Neutrophil (primary cell): ENCODE data around the gene GATA5.
"Not testable (repeated sequence)": the region's sequence is repeated elsewhere in the genome, so short reads cannot be mapped to it uniquely, and the experiment has no call there.

ENCODE experiments used
- H3K27ac ChIP-seq: fragments of 200-600 bp; sonication (generic); 2 replicates; pipeline ENCODE4 v1.5.1; 2016; ENCODE audit warnings: mild to moderate bottlenecking, moderate library complexity
- H3K27me3 ChIP-seq: fragments of 200-600 bp; sonication (generic); 2 replicates; pipeline ENCODE4 v1.6.0; 2016; ENCODE audit warnings: mild to moderate bottlenecking
- H3K36me3 ChIP-seq: fragments of 200-600 bp; sonication (generic); 2 replicates; pipeline ENCODE4 v1.5.1; 2017
- H3K4me1 ChIP-seq, 2 experiments: fragments of 200-600 bp in 1 of 2; sonication (generic) in 1 of 2; 1 replicate in 1 of 2; 2 replicates in 1 of 2; pipeline versions ENCODE4 v1.5.1 to v1.6.1; 2013 to 2016; ENCODE audit warnings: low read depth in 1 of 2, low read length in 1 of 2, mild to moderate bottlenecking in 1 of 2, moderate library complexity in 1 of 2; ENCODE audit not compliant: control insufficient read depth in 1 of 2, insufficient read depth in 1 of 2
- H3K4me3 ChIP-seq, 2 experiments: fragments of 200-600 bp in 1 of 2; sonication (generic) in 1 of 2; 1 replicate in 1 of 2; 2 replicates in 1 of 2; pipeline ENCODE4 v1.5.1; 2013 to 2016; ENCODE audit warnings: low read depth in 1 of 2, low read length in 1 of 2, mild to moderate bottlenecking in 1 of 2, moderate library complexity in 1 of 2
- H3K9me3 ChIP-seq: fragments of 200-600 bp; sonication (generic); 2 replicates; pipeline ENCODE4 v1.5.1; 2016
- TF ChIP-seq, protein P1 (sequence below): fragments of 200-600 bp; sonication (generic); IDR thresholded peaks from 2 replicates; pipeline ENCODE4 v1.5.1; 2016; ENCODE audit warnings: antibody characterized with exemption

Gene GATA5

DNA sequence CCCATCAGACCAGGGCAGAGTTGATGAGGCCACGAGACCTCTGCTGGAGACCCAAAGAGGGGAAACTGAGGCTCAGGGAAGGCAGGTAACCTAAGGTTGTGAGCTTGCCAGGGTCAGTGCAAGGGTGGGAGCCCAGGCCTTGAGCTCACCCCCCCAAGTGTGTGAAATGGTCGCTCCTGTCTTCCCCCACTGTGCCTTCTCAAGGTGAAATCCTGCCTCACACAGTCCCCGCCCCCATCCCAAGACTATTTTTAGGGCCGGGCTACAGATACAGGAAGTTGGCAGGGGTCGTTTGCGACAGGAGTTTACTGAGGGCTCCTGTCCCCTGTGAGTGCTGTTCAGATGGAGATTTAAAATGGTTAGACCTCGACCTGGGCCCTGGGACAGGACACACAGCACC, 18.7 kb upstream of the GATA5 start:
- peaks cover 22% of the 10 kb centered on the region for H3K27me3 ChIP-seq
- no peaks in the 10 kb centered on the region for H3K4me1 ChIP-seq
- H3K4me3 ChIP-seq = no peak overlapping the region
- no peaks in the 10 kb centered on the region for H3K36me3 ChIP-seq
- H3K27ac ChIP-seq = no peak overlapping the region
- H3K9me3 ChIP-seq = no peaks in the 10 kb centered on the region
- TF ChIP-seq, protein P1, sequence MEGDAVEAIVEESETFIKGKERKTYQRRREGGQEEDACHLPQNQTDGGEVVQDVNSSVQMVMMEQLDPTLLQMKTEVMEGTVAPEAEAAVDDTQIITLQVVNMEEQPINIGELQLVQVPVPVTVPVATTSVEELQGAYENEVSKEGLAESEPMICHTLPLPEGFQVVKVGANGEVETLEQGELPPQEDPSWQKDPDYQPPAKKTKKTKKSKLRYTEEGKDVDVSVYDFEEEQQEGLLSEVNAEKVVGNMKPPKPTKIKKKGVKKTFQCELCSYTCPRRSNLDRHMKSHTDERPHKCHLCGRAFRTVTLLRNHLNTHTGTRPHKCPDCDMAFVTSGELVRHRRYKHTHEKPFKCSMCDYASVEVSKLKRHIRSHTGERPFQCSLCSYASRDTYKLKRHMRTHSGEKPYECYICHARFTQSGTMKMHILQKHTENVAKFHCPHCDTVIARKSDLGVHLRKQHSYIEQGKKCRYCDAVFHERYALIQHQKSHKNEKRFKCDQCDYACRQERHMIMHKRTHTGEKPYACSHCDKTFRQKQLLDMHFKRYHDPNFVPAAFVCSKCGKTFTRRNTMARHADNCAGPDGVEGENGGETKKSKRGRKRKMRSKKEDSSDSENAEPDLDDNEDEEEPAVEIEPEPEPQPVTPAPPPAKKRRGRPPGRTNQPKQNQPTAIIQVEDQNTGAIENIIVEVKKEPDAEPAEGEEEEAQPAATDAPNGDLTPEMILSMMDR = no peak

DNA sequence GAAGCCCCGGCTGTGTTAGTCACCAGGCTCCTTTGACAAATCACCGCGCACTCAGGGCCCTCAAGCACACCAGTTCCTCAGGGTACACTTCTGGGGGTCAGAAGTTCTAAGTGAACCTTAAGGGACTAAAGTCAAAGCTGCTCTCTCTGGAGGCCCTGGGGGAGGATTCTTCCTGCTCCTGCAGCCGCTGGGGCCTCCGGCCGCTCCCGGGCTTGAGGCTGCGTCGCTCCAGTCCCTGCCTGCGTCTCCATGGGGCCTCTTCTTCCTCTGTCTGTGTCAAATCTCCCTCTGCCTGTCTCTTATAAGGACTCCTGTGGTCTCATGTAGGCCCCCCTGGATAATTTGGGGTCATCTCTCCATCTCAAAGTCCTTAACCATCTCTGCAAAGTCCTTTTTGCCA, 18.1 kb upstream of the GATA5 start:
- TF ChIP-seq, protein P1 = no peak
- H3K9me3 ChIP-seq = no peaks in the 10 kb centered on the region
- no peak overlapping the region for H3K4me3 ChIP-seq
- peaks cover 24% of the 10 kb centered on the region for H3K27me3 ChIP-seq
- H3K4me1 ChIP-seq = no peaks in the 10 kb centered on the region
- H3K36me3 ChIP-seq = no peaks in the 10 kb centered on the region
- H3K27ac ChIP-seq = no peak overlapping the region

DNA sequence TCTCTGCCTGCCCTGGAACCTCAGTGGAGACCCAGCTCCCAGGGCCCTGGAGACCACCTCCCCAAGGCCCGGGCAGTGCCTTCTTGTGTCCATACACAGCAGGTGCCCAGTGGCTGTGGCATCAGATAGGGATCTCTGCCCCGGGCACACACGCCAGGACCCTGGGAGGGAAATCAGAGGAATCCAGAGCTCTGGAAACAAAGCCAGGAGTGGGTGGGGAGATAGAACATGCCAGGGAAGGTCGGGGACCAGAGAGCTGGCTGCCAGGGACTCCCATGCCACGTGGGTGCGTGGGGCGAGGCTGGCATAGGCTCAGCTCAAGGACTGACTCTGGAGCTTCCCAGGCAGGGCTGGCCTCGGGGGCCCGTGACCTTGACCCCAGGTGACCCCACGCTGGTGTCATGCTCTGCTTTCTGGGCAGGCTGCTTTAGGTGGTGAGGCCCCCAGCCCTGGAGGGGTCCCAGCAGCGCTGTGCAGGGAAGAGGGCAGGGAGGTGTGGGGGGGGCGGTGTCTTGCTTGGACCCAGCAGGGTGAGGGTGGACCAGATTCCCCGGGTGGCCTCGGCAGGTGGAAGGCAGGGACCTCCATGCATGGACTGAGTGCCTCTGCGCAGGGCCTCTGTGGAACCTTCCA, 17.6 kb upstream of the GATA5 start:
- Histone ChIP-seq H3K4me3 (no peak overlapping the region), H3K27ac (no peak overlapping the region), H3K36me3 (no peaks in the 10 kb centered on the region), H3K4me1 (no peaks in the 10 kb centered on the region), H3K27me3 (peaks cover 29% of the 10 kb centered on the region), H3K9me3 (no peaks in the 10 kb centered on the region)
- TF ChIP-seq, protein P1 = no peak

DNA sequence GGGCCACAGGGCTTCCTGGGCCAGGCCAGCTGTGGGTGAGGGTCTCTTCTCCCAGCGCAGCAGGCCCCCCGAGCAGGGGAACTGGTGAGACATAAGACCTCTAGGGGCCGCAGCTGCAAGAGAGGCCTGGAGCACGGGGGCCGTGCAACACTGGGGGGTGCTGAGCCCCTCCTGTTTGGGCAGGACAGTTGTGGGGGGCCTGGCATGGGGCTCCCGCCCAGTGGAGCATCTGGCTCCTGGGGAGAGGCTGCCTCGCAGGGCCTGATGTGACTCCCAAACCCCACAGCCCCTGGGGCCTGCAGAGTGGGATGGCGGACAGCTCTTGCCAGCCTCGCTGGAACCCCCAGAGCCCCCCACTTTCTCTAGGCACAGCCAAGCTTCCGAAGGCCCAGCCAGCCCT, 16.9 kb upstream of the GATA5 start:
- H3K36me3 ChIP-seq = no peaks in the 10 kb centered on the region

DNA sequence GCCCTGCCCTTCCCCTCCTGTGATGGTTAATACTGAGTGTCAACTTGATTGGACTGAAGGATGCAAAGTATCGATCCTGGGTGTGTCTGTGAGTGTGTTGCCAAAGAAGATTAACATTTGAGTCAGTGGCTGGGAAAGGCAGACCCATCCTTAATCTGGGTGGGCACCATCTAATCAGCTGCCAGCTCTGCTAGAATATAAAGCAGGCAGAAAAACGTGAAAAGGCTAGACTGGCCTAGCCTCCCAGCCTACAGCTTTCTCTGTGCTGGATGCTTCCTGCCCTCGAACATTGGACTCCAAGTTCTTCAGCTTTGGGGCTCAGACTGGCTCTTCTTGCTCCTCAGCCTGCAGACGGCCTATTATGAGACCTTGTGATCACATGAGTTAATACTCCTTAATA, 15.0 kb upstream of the GATA5 start:
- not testable (repeated sequence) for H3K36me3 ChIP-seq, H3K4me3 ChIP-seq, H3K27ac ChIP-seq, H3K9me3 ChIP-seq, H3K4me1 ChIP-seq
- H3K27me3 ChIP-seq = peaks cover 43% of the 10 kb centered on the region

More for the DNA sequence above, 16.9 kb upstream of the GATA5 start:
- no peak overlapping the region for H3K4me3 ChIP-seq
- H3K27ac ChIP-seq = no peak overlapping the region
- no peaks in the 10 kb centered on the region for H3K4me1 ChIP-seq
- no peaks in the 10 kb centered on the region for H3K9me3 ChIP-seq
- H3K27me3 ChIP-seq = peaks cover 36% of the 10 kb centered on the region
- TF ChIP-seq, protein P1 = no peak

DNA sequence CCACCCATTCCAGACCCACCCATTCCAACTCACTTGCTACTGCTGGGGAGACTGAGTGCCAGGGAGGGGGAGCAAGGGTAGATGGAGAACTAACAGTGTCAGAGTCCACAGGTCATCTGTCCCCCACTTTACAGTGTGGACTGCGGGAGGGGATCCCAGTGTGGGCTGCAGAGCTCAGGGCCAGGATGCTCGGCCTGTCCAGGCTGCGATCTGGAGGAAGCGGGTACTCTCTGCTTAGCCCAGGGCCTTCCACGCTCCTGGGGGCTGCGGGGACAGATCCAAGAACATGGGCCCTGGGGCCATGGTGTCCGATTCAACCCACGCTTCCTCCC, 14.1 kb upstream of the GATA5 start:
- Histone ChIP-seq H3K27me3 (peaks cover 52% of the 10 kb centered on the region), H3K4me3 (no peak overlapping the region), H3K4me1 (no peaks in the 10 kb centered on the region), H3K27ac (no peak overlapping the region), H3K9me3 (no peaks in the 10 kb centered on the region), H3K36me3 (no peaks in the 10 kb centered on the region)
- TF ChIP-seq, protein P1 = no peak
